Measurements from ENCODE around the gene NRL.

- TF ChIP-seq CTCF (IDR thresholded peaks at IDR 0.05; ENCODE audit: low read length): no peak
- no peak for TF ChIP-seq EZH2 (IDR thresholded peaks at IDR 0.05; ENCODE audit: borderline replicate concordance, low read length)
These were observed 26.5 kb upstream of the NRL start, which contains the start of gene EMC9 for GRCh38 chr14:24141097-24141880.
